Lower leg skin (tissue), 4 donors: ENCODE results near the gene ZBTB20. TPM values are rescaled to one million over a fixed set of nuclear protein-coding genes. Genes with fewer than 3 reads are reported as not detected.

Source experiments
- DNase-seq, 2 donors: peaks; one replicate each; pipeline ENCODE4 v3.0.0-alpha.2; 2019; ENCODE audit warnings: low spot score in 2 of 2
- H3K4me3 ChIP-seq: fragments of 200-600 bp; sonication (generic); 2 replicates; pipeline ENCODE4 v1.5.1; 2017; ENCODE audit warnings: mild to moderate bottlenecking, low read depth; ENCODE audit not compliant: poor library complexity, severe bottlenecking
- POLR2A ChIP-seq, 2 donors: fragments of 450-650 bp; IDR thresholded peaks; one replicate each; pipeline ENCODE4 v1.6.1; 2016 to 2017; ENCODE audit warnings: antibody characterized with exemption in 2 of 2, mild to moderate bottlenecking in 1 of 2, moderate library complexity in 1 of 2
- WGBS, 2 donors: methylation state at CpG; one replicate each; pipeline ENCODE4 v1.1.5; 2018; 5-methylcytosine and 5-hydroxymethylcytosine counted together
- intact Hi-C: fragments of 100-400 bp; cut with DNase I; formaldehyde crosslinking; loops from one replicate; pipeline ENCODE4 v1.15.0; 2023; ENCODE audit warnings: low total_unique reads
- total RNA-seq, 4 donors: library from RNA; depleted of rRNA; stranded (reverse); fragments of >200 nt; gene quantifications; one replicate each; pipeline ENCODE4 v1.1.0, GENCODE V29; 2016
- TF ChIP-seq, protein P1 (sequence below), 3 donors: fragments of 450-650 bp; IDR thresholded peaks; one replicate each; pipeline ENCODE4 v1.5.1; 2016; ENCODE audit warnings: antibody characterized with exemption in 3 of 3, mild to moderate bottlenecking in 3 of 3, moderate library complexity in 2 of 3

The ZBTB20 gene
- total RNA-seq, 4 donors from 2014 or later: 22.5 to 41.9 (median 33.1) TPM

DNA sequence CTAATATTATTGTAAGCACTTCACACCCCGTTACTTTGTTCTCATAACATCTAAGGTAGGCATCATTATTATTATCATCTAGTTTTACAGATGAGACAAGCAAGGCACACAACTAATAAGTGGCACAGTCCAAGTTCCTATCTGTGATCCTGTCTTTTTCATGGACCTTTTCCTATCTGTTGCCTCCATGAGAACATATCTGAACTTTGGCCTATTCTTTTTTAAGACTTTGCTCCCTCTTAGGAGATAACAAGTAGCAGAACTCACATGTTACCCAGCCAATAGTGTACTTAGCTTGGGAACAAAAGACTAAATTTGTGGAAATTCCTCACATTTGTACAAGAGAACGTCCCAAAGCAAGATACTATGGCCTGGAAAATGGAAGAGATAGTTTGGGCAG is 680.8 kb downstream of the ZBTB20 start:
- no peak overlapping the region for H3K4me3 ChIP-seq
- TF ChIP-seq, protein P1, sequence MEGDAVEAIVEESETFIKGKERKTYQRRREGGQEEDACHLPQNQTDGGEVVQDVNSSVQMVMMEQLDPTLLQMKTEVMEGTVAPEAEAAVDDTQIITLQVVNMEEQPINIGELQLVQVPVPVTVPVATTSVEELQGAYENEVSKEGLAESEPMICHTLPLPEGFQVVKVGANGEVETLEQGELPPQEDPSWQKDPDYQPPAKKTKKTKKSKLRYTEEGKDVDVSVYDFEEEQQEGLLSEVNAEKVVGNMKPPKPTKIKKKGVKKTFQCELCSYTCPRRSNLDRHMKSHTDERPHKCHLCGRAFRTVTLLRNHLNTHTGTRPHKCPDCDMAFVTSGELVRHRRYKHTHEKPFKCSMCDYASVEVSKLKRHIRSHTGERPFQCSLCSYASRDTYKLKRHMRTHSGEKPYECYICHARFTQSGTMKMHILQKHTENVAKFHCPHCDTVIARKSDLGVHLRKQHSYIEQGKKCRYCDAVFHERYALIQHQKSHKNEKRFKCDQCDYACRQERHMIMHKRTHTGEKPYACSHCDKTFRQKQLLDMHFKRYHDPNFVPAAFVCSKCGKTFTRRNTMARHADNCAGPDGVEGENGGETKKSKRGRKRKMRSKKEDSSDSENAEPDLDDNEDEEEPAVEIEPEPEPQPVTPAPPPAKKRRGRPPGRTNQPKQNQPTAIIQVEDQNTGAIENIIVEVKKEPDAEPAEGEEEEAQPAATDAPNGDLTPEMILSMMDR (IDR thresholded peaks at IDR 0.05): no peak
- TF ChIP-seq POLR2A (IDR thresholded peaks at IDR 0.05): no peak
- no peak for DNase-seq
- 98 to 99% methylated on average over 2 of the region's 2 CpGs for WGBS, 2 donors
- intact Hi-C loops: no loop called here

DNA sequence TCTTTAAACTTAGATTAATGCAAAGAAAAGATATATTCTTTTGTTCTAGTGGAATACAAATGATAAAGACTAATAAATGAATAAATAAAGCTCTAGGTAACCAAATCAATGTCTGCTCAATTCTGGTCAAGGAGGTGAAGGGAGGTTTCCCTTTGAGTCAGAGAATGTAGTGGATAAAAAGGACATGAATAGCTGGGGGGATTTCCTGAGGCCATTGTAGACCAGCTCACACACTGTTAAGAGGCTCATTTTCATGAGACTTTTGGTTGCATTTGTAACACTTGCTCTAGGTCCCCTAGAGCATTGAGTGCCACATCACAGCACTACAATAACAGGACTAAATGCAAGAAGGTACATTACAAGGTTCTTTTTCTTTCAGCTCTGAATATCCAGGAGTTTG is 682.5 kb downstream of the ZBTB20 start:
- no peak overlapping the region for H3K4me3 ChIP-seq
- DNase-seq: no peak
- no peak for TF ChIP-seq POLR2A (IDR thresholded peaks at IDR 0.05)
- TF ChIP-seq, protein P1 (IDR thresholded peaks at IDR 0.05): no peak
- intact Hi-C loops: no loop called here

DNA sequence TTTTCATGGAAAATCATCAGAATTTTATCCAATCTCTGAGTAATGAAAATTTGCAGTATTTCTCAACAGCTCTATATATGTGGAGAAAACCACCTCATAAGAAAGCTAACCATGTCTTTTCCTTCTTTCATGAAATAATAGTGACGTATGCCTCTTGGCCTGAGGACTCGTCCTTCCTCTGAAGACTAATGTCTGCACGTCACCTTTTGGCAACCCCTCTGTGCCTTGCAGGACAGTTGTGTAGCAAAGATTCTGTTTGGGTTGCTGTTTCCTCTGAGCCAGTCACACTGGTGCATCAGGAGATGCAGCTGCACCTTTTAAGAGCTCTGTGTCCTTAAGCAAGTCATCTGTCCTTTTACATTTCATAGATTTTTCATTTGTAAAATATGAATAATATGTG is 684.3 kb downstream of the ZBTB20 start:
- H3K4me3 ChIP-seq: no peak overlapping the region
- TF ChIP-seq POLR2A (IDR thresholded peaks at IDR 0.05): no peak
- TF ChIP-seq, protein P1 (IDR thresholded peaks at IDR 0.05): no peak
- WGBS, 2 donors: 91 to 95% methylated on average over 3 of the region's 3 CpGs
- intact Hi-C loops: no loop called here
- DNase-seq: no peak

DNA sequence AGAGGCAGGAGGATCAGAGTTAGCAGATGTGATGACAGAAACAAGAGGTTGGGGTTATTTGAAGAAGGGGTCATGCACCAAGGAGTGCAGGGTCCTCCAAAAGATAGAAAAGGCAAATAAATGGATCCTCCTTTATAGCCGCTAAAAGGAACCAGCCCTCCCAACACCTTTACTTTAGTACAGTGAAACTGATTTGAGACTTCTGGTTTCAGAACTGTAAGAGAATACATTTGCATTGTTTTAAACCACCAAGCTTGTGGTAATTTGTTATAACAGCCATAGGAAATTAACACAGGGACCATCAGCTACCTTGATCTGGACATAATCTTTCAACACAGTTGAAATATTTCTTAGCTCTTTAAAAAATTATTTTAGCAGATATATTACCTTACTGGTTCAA is 686.6 kb downstream of the ZBTB20 start:
- intact Hi-C loops: no loop called here
- H3K4me3 ChIP-seq: no peak overlapping the region
- TF ChIP-seq POLR2A (IDR thresholded peaks at IDR 0.05): no peak
- TF ChIP-seq, protein P1 (IDR thresholded peaks at IDR 0.05): no peak
- 98 to 100% methylated on average over 1 of the region's 1 CpG for WGBS, 2 donors
- no peak for DNase-seq

DNA sequence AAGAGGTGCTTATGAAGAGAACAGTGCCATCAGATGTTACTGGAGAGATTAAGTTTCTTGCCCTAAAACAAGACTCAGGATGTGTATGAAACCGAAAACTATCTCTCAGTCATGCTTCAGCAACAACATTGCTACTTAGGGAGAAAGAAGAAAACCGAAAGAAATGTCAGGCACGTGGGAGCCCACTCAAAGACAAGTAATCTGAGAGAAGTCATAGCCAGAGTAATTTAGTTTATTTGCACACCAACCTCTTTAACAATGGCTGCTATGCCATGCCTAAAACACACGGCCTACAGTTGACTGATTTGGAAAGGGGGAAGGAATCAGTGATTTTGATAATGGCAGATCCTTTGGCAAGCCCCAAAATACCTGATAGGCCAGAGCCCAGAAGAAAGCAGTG is 690.3 kb downstream of the ZBTB20 start:
- no peak overlapping the region for H3K4me3 ChIP-seq
- DNase-seq: no peak
- TF ChIP-seq POLR2A (IDR thresholded peaks at IDR 0.05): no peak
- TF ChIP-seq, protein P1 (IDR thresholded peaks at IDR 0.05): no peak
- whole genome bisulfite sequencing, 2 donors: 94 to 95% methylated on average over 4 of the region's 4 CpGs
- intact Hi-C loops: loop anchor here (2.0 kb wide), 1 partner anchor 64 kb away; no protein-coding TSS in a partner anchor

DNA sequence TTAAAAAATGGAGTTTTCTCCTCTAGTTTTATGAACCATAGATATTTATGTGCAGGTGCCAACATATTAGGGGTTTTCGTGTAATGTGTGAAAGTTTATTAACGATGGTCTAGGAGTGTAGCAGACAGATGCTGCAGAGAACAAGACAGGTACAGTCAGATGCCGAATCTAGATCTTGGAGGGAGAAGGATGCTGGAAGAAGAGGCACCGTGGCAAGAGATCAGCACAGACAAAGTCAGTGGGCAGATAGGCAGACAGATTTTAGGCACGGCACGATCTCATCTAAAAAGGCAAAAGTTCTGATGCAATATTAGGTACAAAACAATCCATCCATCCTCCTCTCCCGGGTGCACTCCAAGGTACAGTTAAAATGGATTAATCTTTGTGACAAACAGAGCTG is 691.7 kb downstream of the ZBTB20 start:
- intact Hi-C loops: no loop called here
- DNase-seq: no peak
- WGBS, 2 donors: 54 to 60% methylated on average over 7 of the region's 7 CpGs
- TF ChIP-seq, protein P1 (IDR thresholded peaks at IDR 0.05): no peak
- TF ChIP-seq POLR2A (IDR thresholded peaks at IDR 0.05): no peak
- H3K4me3 ChIP-seq: no peak overlapping the region
